GM21619 (cell line): Measurements from ENCODE around the gene SLC35B1.
"Not testable (repeated sequence)": the region's sequence is repeated elsewhere in the genome, so short reads cannot be mapped to it uniquely, and the experiment has no call there.

Experiments
- ATAC-seq: cut with Tn5 transposase; IDR thresholded peaks from one replicate; pipeline ENCODE4 v1.9.1; 2021; ENCODE audit not compliant: unreplicated experiment

SLC35B1 gene

GRCh38 chr17:49734515-49735490, 27.0 kb upstream of the SLC35B1 start:
- no peak for ATAC-seq

GRCh38 chr17:49731435-49731831, 23.7 kb upstream of the SLC35B1 start:
- ATAC-seq: no peak

DNA sequence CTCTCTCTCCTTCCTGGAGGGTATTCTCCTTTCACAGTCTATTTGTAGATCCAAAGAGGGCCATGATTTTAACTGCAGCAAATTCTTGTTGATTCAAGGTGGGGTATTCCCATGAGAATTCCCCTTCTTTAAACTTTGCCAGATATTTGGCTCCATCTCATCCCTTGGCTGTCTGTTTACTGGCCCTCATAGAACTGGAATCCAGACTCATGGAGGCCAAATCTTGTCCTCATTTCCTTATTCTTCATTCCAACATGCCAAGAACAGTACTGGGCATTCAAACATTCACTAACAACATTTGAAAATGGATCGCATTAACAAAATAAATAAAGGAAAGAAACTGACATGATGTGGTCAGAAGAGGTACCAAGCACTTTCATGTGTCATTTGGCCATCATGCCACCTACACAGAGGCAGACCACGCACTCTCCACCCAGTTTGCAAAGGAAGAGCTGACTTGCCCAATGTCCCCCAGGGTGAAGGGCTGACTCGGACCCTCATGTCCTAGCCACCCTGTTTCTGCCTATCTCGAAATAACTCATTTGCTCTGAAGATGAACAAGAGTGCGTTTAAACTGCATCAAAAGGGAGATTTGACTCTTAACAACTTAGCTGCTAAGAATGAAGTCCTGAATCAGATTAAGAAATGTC, 23.1 kb upstream of the SLC35B1 start:
- ATAC-seq: no peak

DNA sequence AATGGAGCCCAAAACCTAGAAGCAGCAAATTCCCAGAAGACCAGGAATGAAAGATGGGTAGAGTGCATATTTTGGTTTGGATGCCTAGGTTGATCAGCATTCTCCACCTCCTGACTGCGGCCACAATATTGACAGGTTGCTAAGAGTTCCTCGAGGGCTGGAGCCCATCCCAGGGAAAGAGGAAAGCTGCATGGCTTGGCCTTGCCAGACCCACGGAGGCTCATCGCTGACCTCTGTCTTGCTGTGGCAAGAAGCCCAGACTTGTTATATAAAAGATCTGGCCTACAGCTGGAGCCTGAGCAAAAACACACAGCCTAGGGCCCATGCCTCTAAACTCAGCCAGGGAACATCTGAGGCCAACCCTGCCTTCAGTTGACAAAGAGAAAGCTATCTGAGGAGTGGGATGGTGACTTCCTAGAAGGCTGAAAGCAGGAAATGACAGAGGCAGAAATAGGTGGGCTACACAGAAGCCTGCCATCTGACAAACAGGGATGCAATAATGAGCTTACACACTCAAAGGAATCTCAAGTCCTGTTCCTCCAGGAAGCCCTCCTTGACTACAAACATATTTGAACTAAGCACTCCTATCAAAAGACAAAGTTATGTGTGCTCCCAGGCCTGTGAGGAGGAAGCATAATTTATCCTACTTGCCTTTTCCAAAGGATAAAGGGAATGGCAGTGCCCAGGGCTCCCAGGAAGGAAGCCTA, 22.5 kb upstream of the SLC35B1 start:
- no peak for ATAC-seq

DNA sequence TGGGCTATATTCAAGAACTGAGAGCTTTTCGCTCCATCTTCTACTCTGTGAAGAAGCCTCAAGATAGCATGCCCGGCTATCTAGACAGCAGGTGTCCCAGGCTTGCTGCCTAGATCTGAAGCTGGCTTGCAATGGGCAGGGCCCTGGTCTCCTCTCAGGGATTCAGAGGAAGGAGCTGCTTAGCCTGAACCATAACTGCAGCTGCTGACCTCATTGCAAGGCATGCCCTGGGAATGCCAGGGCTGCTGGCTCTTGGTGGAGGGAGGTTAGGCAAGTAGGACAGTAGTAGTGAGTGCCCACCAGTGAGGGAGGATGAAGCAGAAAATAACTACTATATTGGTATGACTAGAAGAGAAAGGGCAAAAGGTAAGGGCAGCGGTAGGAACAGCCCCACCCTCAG, 21.3 kb upstream of the SLC35B1 start:
- no peak for ATAC-seq

DNA sequence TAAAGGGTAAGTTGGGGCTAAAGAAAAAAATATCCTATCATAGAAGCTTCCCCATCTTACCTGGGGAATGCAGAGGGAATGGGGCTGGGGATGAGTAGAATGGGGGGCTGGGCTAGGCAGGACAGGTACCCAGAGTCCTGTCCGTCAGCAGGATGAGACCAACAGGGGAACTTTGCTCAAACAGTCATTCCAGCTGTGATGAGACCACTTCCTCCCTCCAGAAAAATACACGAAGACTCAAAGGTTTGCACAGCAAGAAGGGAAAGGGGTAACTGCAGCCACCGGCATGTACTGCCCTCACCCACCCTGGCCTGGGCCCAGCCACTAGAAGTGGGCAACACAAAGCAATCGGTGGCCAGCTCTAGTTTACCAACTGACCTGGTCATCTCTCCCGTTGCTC, 20.7 kb upstream of the SLC35B1 start:
- ATAC-seq: no peak

DNA sequence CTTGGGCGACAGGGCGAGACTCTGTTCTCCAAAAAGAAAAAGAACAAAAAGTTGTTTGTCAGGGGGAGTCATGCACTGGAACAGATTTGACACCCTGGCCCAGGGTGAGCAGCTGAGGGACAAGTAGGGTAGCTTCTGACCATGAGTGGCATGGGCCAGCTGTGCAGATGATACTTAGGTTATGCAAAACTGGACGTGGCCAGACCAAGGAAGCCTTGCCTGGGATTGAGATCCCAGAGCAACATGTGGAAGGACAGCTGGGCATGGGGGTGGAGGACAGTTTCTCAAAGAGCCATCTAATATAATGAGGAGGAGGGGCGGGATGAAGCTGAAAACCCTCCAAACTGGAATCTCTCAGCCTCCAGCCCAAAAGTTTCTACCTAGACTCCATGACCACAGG, 19.6 kb upstream of the SLC35B1 start:
- ATAC-seq: no peak

DNA sequence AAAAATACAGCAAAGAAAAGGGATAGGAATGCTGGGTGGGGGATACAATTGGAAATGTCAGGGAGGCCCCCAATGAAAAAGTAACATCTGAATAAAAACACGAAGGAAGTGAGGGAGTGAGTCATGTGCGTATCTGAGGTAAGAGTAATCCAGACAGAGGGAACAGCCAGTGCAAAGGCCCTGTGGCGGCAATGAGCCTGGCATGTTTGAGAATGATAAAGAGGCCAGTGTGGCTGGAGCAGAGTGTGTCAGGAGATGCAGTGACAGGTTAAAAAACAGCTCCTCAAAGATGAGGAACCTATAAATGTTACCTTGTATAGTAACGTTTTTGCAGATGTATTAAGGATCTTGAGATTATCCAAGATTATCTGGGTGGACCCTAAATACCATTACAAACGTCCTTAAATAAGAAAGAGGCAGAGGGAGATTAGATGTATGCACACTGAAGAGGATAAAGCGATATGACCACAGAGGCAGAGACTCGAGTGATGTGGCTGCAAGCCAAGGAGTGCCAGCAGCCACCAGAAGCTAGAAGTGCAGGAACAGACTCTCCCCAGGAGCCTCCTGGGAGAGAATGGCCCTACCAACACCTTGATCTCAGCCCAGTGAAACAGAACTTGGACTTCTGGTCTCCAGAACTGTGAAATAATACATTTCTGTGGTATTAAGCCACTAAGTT, 17.8 kb upstream of the SLC35B1 start:
- ATAC-seq: no peak

- not testable (repeated sequence) for ATAC-seq
Observed at GRCh38 chr17:49724552-49724951, 16.8 kb upstream of the SLC35B1 start.

DNA sequence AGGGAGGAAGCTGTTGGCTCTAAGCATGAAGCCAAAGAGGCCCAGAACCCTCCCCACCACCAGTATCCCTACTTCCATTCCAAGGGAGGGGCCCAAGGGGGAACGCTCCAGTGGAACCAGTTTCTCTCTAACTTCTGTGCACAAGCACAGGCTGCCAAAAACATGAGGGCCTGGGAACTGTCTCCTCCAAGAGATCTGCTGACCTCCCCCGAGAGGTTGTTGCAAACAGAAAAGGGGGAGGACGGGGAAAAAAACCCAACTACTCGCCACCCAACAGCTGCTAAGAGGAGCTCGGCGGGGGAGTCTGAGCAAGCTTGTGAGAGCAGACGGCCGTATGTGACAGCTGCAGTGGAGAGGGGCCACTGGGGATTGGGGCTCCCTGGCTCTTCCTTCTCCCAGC, 15.7 kb upstream of the SLC35B1 start:
- no peak for ATAC-seq

DNA sequence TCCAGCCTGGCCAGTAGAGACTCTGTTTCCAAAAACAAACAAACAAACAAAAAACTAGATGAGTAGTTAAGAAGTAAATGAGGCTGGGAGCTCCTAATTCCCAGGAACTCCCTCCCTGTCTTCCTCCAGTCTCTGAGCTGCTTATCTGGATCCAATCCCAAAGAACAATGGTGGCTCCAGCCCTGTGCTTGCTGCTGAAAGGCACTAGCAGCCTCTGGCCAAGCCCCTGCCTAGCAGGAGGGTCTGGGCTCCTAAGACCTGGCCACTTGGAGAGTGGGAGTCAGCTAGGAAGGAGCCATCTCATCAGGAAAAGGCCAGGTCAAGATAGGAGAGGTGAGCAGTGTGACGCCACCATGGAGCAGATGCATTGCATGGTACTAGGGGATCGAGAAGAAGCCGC, 14.3 kb upstream of the SLC35B1 start:
- no peak for ATAC-seq

GRCh38 chr17:49717371-49717861, 9.7 kb upstream of the SLC35B1 start:
- ATAC-seq: no peak

- ATAC-seq: no peak
Observed at GRCh38 chr17:49716668-49717364, 9.1 kb upstream of the SLC35B1 start.

DNA sequence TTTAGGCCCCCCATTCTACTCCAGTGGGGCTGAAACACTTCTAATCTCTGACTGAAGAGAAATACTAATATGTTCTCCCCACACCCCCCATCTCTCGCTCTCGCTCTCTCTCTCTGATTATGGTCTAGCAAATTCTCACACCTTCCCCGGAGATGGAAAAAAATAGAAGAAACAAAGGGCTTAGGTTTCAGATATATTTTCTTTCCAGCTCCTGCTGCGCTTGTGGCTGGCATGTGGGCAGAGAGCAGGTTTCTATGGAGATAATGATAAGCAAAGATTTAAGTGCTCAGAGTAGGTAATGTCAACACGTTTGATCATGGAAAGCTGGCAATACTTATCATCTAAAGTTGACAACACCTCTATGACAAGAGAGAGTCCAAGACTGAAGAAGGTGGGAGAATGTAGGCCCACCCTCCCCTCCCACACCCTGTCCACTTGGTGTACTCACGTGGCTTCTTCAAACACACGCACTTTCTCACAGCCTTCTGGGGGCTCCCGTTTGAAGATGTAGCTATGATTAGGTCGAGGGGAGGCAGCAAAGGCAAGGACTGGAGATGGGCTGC, 8.0 kb upstream of the SLC35B1 start:
- no peak for ATAC-seq

GRCh38 chr17:49715216-49715615, 7.5 kb upstream of the SLC35B1 start:
- ATAC-seq: no peak

GRCh38 chr17:49708515-49709183, 885 bp upstream of the SLC35B1 start:
- no peak for ATAC-seq

DNA sequence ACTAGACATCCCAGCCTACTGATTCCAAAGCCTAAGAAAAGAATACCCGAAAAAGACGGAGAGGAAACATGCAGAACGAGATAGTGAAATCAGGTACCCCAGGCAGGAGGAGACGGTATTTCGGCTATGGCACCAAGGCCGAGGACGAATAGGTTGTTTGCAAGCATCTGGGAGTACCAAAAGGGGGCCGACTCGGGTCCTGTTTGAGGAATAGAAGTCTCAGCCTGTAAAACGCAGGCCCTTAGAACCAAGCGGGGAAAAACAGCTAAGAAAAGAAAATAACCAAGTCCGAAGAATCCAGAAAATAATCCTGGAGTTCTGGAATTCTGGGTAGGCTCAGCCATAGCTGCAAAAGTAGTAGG, 537 bp downstream of the SLC35B1 start:
- ATAC-seq: no peak

DNA sequence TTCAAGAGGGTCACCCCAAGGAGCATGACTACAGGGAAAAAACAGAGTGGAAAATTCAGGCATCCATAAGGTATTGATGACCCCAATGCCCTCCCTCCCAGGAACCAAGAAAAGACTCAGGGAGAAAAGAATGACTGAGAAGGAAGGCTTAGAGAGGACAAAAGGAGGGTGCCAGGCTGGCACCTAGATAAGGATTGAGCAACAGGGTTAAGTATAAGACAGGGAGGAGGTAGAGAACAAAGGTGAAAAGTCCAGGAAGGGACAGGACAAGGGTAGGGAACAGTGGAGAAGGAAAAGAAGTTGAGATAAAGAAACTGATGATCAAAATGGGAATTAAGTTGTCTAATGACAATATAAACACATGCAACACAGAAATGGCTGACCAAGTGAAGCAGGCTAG, 2.5 kb downstream of the SLC35B1 start:
- ATAC-seq: no peak

- ATAC-seq: no peak
Observed at GRCh38 chr17:49703557-49704277, 4.0 kb downstream of the SLC35B1 start.
